NCI-H1417 treated with DMSO at 0.1 percent for 48 hours (cell line): ENCODE data around the gene ETDA.
"Not testable (repeated sequence)": the region's sequence is repeated elsewhere in the genome, so short reads cannot be mapped to it uniquely, and the experiment has no call there.

Experiments used
- DNase-seq: peaks from one replicate; lab custom pipeline; 2025; lab: John Stamatoyannopoulos, UW

ETDA gene

GRCh38 chrX:135252011-135252518, at the start of gene ETDA:
Gene ETDA, plus strand, starts transcription at chrX:135252061. Its CDS starts 1,216 bp downstream, at chrX:135253277.
- DNase-seq, result not testable (repeated sequence)

GRCh38 chrX:135206427-135206826, 45.4 kb upstream of the ETDA start:
- DNase-seq, result not testable (repeated sequence)

- no peak for DNase-seq
These were observed 38.5 kb upstream of the ETDA start for GRCh38 chrX:135213200-135213844.

GRCh38 chrX:135245989-135246388, 5.9 kb upstream of the ETDA start:
- DNase-seq, result not testable (repeated sequence)

GRCh38 chrX:135256087-135256684, 4.3 kb downstream of the ETDA start:
- DNase-seq, result not testable (repeated sequence)

GRCh38 chrX:135256923-135257322, 5.1 kb downstream of the ETDA start:
- no peak for DNase-seq

- DNase-seq, result no peak
These were observed 5.6 kb downstream of the ETDA start for GRCh38 chrX:135257469-135257868.

- DNase-seq, result not testable (repeated sequence)
These were observed 9.1 kb downstream of the ETDA start for GRCh38 chrX:135260976-135261375.

- not testable (repeated sequence) for DNase-seq
These were observed 11.5 kb downstream of the ETDA start for GRCh38 chrX:135263376-135263775.

GRCh38 chrX:135264206-135264605, 12.3 kb downstream of the ETDA start:
- DNase-seq, result no peak

GRCh38 chrX:135273162-135273561, 21.3 kb downstream of the ETDA start:
- no peak for DNase-seq

- DNase-seq, result no peak
These were observed 24.1 kb downstream of the ETDA start for GRCh38 chrX:135275973-135276372.

- no peak for DNase-seq
These were observed 35.5 kb downstream of the ETDA start for GRCh38 chrX:135287266-135287823.

GRCh38 chrX:135295238-135295943, 43.5 kb downstream of the ETDA start:
- no peak for DNase-seq

- no peak for DNase-seq
These were observed 44.1 kb downstream of the ETDA start for GRCh38 chrX:135295944-135296305.

- DNase-seq, result no peak
These were observed 50.5 kb downstream of the ETDA start for GRCh38 chrX:135302269-135302873.
